GM23338 (cell line): ENCODE results near the gene PTGR2.

ENCODE experiments used
- CREB1 ChIP-seq: fragments of 250-450 bp; sonication (Bioruptor Pico); IDR thresholded peaks from 2 replicates; pipeline ENCODE4 v1.5.0; 2020; ENCODE audit warnings: low read depth, mild to moderate bottlenecking, moderate library complexity
- CTCF ChIP-seq, 2 experiments: fragments of 200-600 bp in 1 of 2; sonication (generic) in 1 of 2; conservative IDR thresholded peaks; 2 replicates each; pipeline versions ENCODE4 v1.5.1 to v1.6.1; 2016 to 2017; ENCODE audit warnings: antibody characterized with exemption in 2 of 2, low read depth in 2 of 2, mild to moderate bottlenecking in 2 of 2, moderate library complexity in 1 of 2
- EZH2 ChIP-seq: fragments of 200-600 bp; sonication (generic); IDR thresholded peaks from one replicate; pipeline ENCODE4 v1.8.0; 2017; ENCODE audit warnings: antibody characterized with exemption, mild to moderate bottlenecking, low read depth; ENCODE audit not compliant: unreplicated experiment
- EZH2phosphoT487 ChIP-seq: fragments of 200-600 bp; sonication (generic); IDR thresholded peaks from one replicate; pipeline ENCODE4 v1.8.1; 2018; ENCODE audit warnings: antibody characterized with exemption; ENCODE audit not compliant: unreplicated experiment
- JUNB ChIP-seq: IDR thresholded peaks from one replicate; pipeline ENCODE4 v1.6.1; 2016; ENCODE audit warnings: antibody characterized with exemption; ENCODE audit not compliant: unreplicated experiment
- POLR2AphosphoS5 ChIP-seq: IDR thresholded peaks from 2 replicates; pipeline ENCODE4 v1.6.1; 2016; ENCODE audit warnings: antibody characterized with exemption, low read depth
- REST ChIP-seq: IDR thresholded peaks from one replicate; pipeline ENCODE4 v1.6.1; 2018; ENCODE audit warnings: antibody characterized with exemption; ENCODE audit not compliant: unreplicated experiment
- ZNF114 ChIP-seq: fragments of 250-450 bp; sonication (Bioruptor Pico); IDR thresholded peaks from 2 replicates; pipeline ENCODE4 v1.5.0; 2020; ENCODE audit warnings: mild to moderate bottlenecking, moderate library complexity

- no peak for TF ChIP-seq POLR2AphosphoS5
- no peak for TF ChIP-seq CTCF (conservative IDR thresholded peaks at IDR 0.05; ENCODE audit: low read depth in 2 of 2)
- TF ChIP-seq EZH2, result no peak
- TF ChIP-seq ZNF114 (CRISPR knock-in tag), result no peak
- TF ChIP-seq CREB1 (CRISPR knock-in tag), result no peak
- TF ChIP-seq REST, result no peak
- TF ChIP-seq EZH2phosphoT487, result no peak
- TF ChIP-seq JUNB, result no peak
Measured at GRCh38 chr14:73865534-73866113, 14.0 kb downstream of the PTGR2 start.
